ENCODE results near the gene PPM1B.
"Not testable (repeated sequence)": the region's sequence is repeated elsewhere in the genome, so short reads cannot be mapped to it uniquely, and the experiment has no call there.

Gene PPM1B

DNA sequence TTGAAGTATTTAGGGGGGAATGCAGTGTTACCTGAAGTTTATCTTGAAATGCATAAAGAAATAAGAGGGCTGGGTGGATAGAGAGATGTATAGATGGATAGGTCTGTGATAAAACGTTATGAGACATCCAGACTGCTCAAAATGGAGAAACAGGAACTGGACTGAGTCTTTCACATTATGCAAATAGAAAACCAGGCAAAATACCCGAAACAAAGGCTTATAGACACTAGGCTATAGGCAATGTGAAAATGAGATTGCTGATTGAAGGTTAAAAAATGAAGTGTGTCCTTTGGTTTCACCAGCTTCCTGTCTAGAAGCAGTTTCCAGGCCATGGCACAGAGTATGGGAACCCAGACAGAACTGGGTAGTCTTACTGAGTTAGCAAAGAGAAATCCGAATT lies 81.7 kb downstream of the PPM1B start:
- ChIA-PET CTCF (interaction anchor here (1.9 kb wide), 1 partner anchor 45 kb away, joined by 6 read pairs; no protein-coding TSS in a partner anchor), POLR2A (no interaction called here)
- Histone ChIP-seq H3K4me1 (ENCODE audit: control extremely low read depth in 1 of 4, control insufficient read depth in 4 of 4, insufficient read depth in 4 of 4, low read length in 3 of 4) (peaks cover 0 to under 1% (median 0%) of the 10 kb centered on the region in 4 experiments), H3K27ac (ENCODE audit: insufficient read depth in 1 of 2, low read depth in 1 of 2, low read length in 2 of 2, poor library complexity in 1 of 2, severe bottlenecking in 2 of 2) (no peak overlapping the region), H3K9me3 (ENCODE audit: control extremely low read depth in 1 of 5, control insufficient read depth in 4 of 5, insufficient read depth in 2 of 5, low read depth in 1 of 5, low read length in 4 of 5) (peaks cover 0 to 15% (median 0%) of the 10 kb centered on the region in 5 experiments), H3K4me3 (ENCODE audit: control insufficient read depth in 1 of 7, extremely low read depth in 1 of 7, insufficient read depth in 4 of 7, low read depth in 2 of 7, low read length in 6 of 7) (no peak overlapping the region), H3K27me3 (replicated peaks in 2 of 5; ENCODE audit: control insufficient read depth in 4 of 5, insufficient read depth in 5 of 5, low read length in 4 of 5) (no peaks in the 10 kb centered on the region), H3K36me3 (ENCODE audit: control insufficient read depth in 4 of 4, insufficient read depth in 4 of 4, low read length in 3 of 4) (no peaks in the 10 kb centered on the region)
- WGBS (ENCODE audit: insufficient coverage), result 87% methylated on average over 3 of the region's 3 CpGs
- no peak for DNase-seq

- 100% methylated on average over 1 of the region's 2 CpGs for WGBS (ENCODE audit: insufficient coverage)
- H3K9me3 ChIP-seq (ENCODE audit: control extremely low read depth in 1 of 5, control insufficient read depth in 4 of 5, insufficient read depth in 2 of 5, low read depth in 1 of 5, low read length in 4 of 5), result peaks cover 0 to 15% (median 0%) of the 10 kb centered on the region in 5 experiments
- no peak overlapping the region for H3K27ac ChIP-seq (ENCODE audit: insufficient read depth in 1 of 2, low read depth in 1 of 2, low read length in 2 of 2, poor library complexity in 1 of 2, severe bottlenecking in 2 of 2)
- H3K4me3 ChIP-seq (ENCODE audit: control insufficient read depth in 1 of 7, extremely low read depth in 1 of 7, insufficient read depth in 4 of 7, low read depth in 2 of 7, low read length in 6 of 7), result no peak overlapping the region
- POLR2A ChIA-PET, result no interaction called here
- H3K27me3 ChIP-seq (replicated peaks in 2 of 5; ENCODE audit: control insufficient read depth in 4 of 5, insufficient read depth in 5 of 5, low read length in 4 of 5), result no peaks in the 10 kb centered on the region
- CTCF ChIA-PET, result interaction anchor here (1.1 kb wide), 1 partner anchor 11 kb away, joined by 3 read pairs; no protein-coding TSS in a partner anchor
- no peaks in the 10 kb centered on the region for H3K36me3 ChIP-seq (ENCODE audit: control insufficient read depth in 4 of 4, insufficient read depth in 4 of 4, low read length in 3 of 4)
- no peak for DNase-seq
- no peaks in the 10 kb centered on the region for H3K4me1 ChIP-seq (ENCODE audit: control extremely low read depth in 1 of 4, control insufficient read depth in 4 of 4, insufficient read depth in 4 of 4, low read length in 3 of 4)
Measured at GRCh38 chr2:44254023-44254422, 85.3 kb downstream of the PPM1B start.

DNA sequence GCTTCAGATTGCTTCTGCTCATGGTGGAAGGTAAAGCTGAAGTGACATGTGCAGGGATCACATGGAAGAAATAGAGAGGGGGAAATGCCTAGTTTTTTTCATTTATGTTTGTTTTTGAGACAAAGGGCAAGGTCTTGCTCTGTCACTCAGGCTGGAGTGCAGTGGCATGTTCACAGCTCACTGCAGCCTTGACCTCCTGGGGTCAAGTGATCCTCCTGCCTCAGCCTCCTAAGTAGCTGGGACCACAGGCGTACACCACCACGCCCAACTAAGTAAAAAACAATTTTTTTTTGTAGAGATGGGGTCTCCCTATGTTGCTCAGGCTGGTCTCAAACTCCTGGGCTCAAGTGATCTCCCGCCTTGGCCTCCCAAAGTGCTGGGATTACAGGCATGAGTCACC lies 87.0 kb downstream of the PPM1B start:
- POLR2A ChIA-PET; DNase-seq; H3K27me3 ChIP-seq (replicated peaks in 2 of 5; ENCODE audit: control insufficient read depth in 4 of 5, insufficient read depth in 5 of 5, low read length in 4 of 5); H3K36me3 ChIP-seq (ENCODE audit: control insufficient read depth in 4 of 4, insufficient read depth in 4 of 4, low read length in 3 of 4); H3K4me1 ChIP-seq (ENCODE audit: control extremely low read depth in 1 of 4, control insufficient read depth in 4 of 4, insufficient read depth in 4 of 4, low read length in 3 of 4); H3K4me3 ChIP-seq (ENCODE audit: control insufficient read depth in 1 of 7, extremely low read depth in 1 of 7, insufficient read depth in 4 of 7, low read depth in 2 of 7, low read length in 6 of 7); H3K27ac ChIP-seq (ENCODE audit: insufficient read depth in 1 of 2, low read depth in 1 of 2, low read length in 2 of 2, poor library complexity in 1 of 2, severe bottlenecking in 2 of 2): not testable (repeated sequence)
- CTCF ChIA-PET, result interaction anchor here (1.8 kb wide), 1 partner anchor 15 kb away, joined by 6 read pairs; no protein-coding TSS in a partner anchor
- peaks cover 0 to 15% (median 0%) of the 10 kb centered on the region in 5 experiments for H3K9me3 ChIP-seq (ENCODE audit: control extremely low read depth in 1 of 5, control insufficient read depth in 4 of 5, insufficient read depth in 2 of 5, low read depth in 1 of 5, low read length in 4 of 5)
- WGBS (ENCODE audit: insufficient coverage), result 86% methylated on average over 2 of the region's 3 CpGs

DNA sequence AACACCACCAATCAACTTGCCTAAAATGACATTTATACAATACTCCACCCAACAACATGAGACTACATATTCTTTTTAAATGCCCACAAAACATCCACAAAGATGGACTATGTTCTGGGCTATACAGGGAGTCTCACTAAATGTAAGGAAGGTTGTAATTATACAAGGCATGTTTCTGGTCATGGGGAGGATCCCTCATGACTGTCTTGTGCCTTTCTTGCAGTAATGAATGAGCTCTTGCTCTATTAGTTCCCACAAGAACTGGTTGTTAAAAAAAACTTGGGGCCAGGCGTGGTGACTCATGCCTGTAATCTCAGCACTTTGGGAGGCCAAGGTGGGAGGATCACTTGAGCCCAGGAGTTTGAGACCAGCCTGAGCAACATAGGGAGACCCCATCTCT lies 89.1 kb downstream of the PPM1B start:
- H3K4me1 ChIP-seq (ENCODE audit: control extremely low read depth in 1 of 4, control insufficient read depth in 4 of 4, insufficient read depth in 4 of 4, low read length in 3 of 4); H3K9me3 ChIP-seq (ENCODE audit: control extremely low read depth in 1 of 5, control insufficient read depth in 4 of 5, insufficient read depth in 2 of 5, low read depth in 1 of 5, low read length in 4 of 5); DNase-seq; POLR2A ChIA-PET; CTCF ChIA-PET; H3K27me3 ChIP-seq (replicated peaks in 2 of 5; ENCODE audit: control insufficient read depth in 4 of 5, insufficient read depth in 5 of 5, low read length in 4 of 5); H3K4me3 ChIP-seq (ENCODE audit: control insufficient read depth in 1 of 7, extremely low read depth in 1 of 7, insufficient read depth in 4 of 7, low read depth in 2 of 7, low read length in 6 of 7); H3K27ac ChIP-seq (ENCODE audit: insufficient read depth in 1 of 2, low read depth in 1 of 2, low read length in 2 of 2, poor library complexity in 1 of 2, severe bottlenecking in 2 of 2); H3K36me3 ChIP-seq (ENCODE audit: control insufficient read depth in 4 of 4, insufficient read depth in 4 of 4, low read length in 3 of 4): not testable (repeated sequence)
- 100% methylated on average over 1 of the region's 1 CpG for WGBS (ENCODE audit: insufficient coverage)

DNA sequence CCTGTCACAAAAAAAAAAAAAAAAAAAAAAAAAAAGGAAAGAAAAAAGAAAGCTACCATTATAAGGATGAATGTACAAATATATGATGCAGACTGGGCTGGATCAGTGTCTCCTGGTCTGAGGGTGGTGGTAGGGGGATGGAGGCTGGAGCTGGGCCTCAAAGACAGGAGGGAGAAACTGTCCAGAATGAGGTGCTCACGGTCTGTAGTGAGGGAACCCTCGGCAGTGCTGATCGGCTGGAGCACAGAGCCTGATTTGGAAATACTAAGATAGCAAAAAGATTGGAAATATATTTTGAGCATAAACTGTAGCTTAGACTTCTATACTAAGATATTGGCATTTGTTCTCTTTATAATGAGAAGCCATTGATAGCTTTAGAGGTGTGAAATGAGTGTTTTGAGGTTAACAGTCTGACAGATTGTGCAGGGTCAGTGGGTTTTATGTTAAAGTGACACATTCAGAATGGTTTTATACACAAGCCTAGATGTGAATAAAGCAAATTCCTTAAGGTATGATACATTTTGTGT lies 98.7 kb downstream of the PPM1B start:
- DNase-seq, result no peak
- 100% methylated on average over 2 of the region's 3 CpGs for WGBS (ENCODE audit: insufficient coverage)
- Histone ChIP-seq H3K36me3 (ENCODE audit: control insufficient read depth in 4 of 4, insufficient read depth in 4 of 4, low read length in 3 of 4) (no peaks in the 10 kb centered on the region), H3K27ac (ENCODE audit: insufficient read depth in 1 of 2, low read depth in 1 of 2, low read length in 2 of 2, poor library complexity in 1 of 2, severe bottlenecking in 2 of 2) (no peak overlapping the region), H3K27me3 (replicated peaks in 2 of 5; ENCODE audit: control insufficient read depth in 4 of 5, insufficient read depth in 5 of 5, low read length in 4 of 5) (no peaks in the 10 kb centered on the region), H3K4me1 (ENCODE audit: control extremely low read depth in 1 of 4, control insufficient read depth in 4 of 4, insufficient read depth in 4 of 4, low read length in 3 of 4) (no peaks in the 10 kb centered on the region), H3K9me3 (ENCODE audit: control extremely low read depth in 1 of 5, control insufficient read depth in 4 of 5, insufficient read depth in 2 of 5, low read depth in 1 of 5, low read length in 4 of 5) (peaks cover 0 to 4% (median 0%) of the 10 kb centered on the region in 5 experiments), H3K4me3 (ENCODE audit: control insufficient read depth in 1 of 7, extremely low read depth in 1 of 7, insufficient read depth in 4 of 7, low read depth in 2 of 7, low read length in 6 of 7) (no peak overlapping the region)
- POLR2A ChIA-PET, result interaction anchor here (0.6 kb wide), 1 partner anchor 363 kb away, joined by 3 read pairs; no protein-coding TSS in a partner anchor
- CTCF ChIA-PET, result interaction anchor here (0.6 kb wide), 1 partner anchor 18 kb away, joined by 3 read pairs; no protein-coding TSS in a partner anchor

GRCh38 chr2:44267796-44268648 lies 99.3 kb downstream of the PPM1B start:
- no peaks in the 10 kb centered on the region for H3K27me3 ChIP-seq (replicated peaks in 2 of 5; ENCODE audit: control insufficient read depth in 4 of 5, insufficient read depth in 5 of 5, low read length in 4 of 5)
- H3K27ac ChIP-seq (ENCODE audit: insufficient read depth in 1 of 2, low read depth in 1 of 2, low read length in 2 of 2, poor library complexity in 1 of 2, severe bottlenecking in 2 of 2), result no peak overlapping the region
- H3K4me3 ChIP-seq (ENCODE audit: control insufficient read depth in 1 of 7, extremely low read depth in 1 of 7, insufficient read depth in 4 of 7, low read depth in 2 of 7, low read length in 6 of 7), result no peak overlapping the region
- no peaks in the 10 kb centered on the region for H3K36me3 ChIP-seq (ENCODE audit: control insufficient read depth in 4 of 4, insufficient read depth in 4 of 4, low read length in 3 of 4)
- WGBS (ENCODE audit: insufficient coverage), result 100% methylated on average over 6 of the region's 7 CpGs
- no peak for DNase-seq
- peaks cover 0 to 4% (median 0%) of the 10 kb centered on the region in 5 experiments for H3K9me3 ChIP-seq (ENCODE audit: control extremely low read depth in 1 of 5, control insufficient read depth in 4 of 5, insufficient read depth in 2 of 5, low read depth in 1 of 5, low read length in 4 of 5)
- ChIA-PET POLR2A (no interaction called here), CTCF (interaction anchor here (0.6 kb wide), 1 partner anchor 19 kb away, joined by 3 read pairs; no protein-coding TSS in a partner anchor)
- H3K4me1 ChIP-seq (ENCODE audit: control extremely low read depth in 1 of 4, control insufficient read depth in 4 of 4, insufficient read depth in 4 of 4, low read length in 3 of 4), result no peaks in the 10 kb centered on the region

GRCh38 chr2:44269831-44270230 lies 101.2 kb downstream of the PPM1B start:
- no peaks in the 10 kb centered on the region for H3K4me1 ChIP-seq (ENCODE audit: control extremely low read depth in 1 of 4, control insufficient read depth in 4 of 4, insufficient read depth in 4 of 4, low read length in 3 of 4)
- H3K9me3 ChIP-seq (ENCODE audit: control extremely low read depth in 1 of 5, control insufficient read depth in 4 of 5, insufficient read depth in 2 of 5, low read depth in 1 of 5, low read length in 4 of 5), result peaks cover 0 to 4% (median 0%) of the 10 kb centered on the region in 5 experiments
- H3K36me3 ChIP-seq (ENCODE audit: control insufficient read depth in 4 of 4, insufficient read depth in 4 of 4, low read length in 3 of 4), result no peaks in the 10 kb centered on the region
- no peak for DNase-seq
- POLR2A ChIA-PET, result no interaction called here
- WGBS (ENCODE audit: insufficient coverage), result no CpG with 5 or more reads among the region's 1 CpG
- H3K27me3 ChIP-seq (replicated peaks in 2 of 5; ENCODE audit: control insufficient read depth in 4 of 5, insufficient read depth in 5 of 5, low read length in 4 of 5), result no peaks in the 10 kb centered on the region
- CTCF ChIA-PET, result no interaction called here
- no peak overlapping the region for H3K27ac ChIP-seq (ENCODE audit: insufficient read depth in 1 of 2, low read depth in 1 of 2, low read length in 2 of 2, poor library complexity in 1 of 2, severe bottlenecking in 2 of 2)
- no peak overlapping the region for H3K4me3 ChIP-seq (ENCODE audit: control insufficient read depth in 1 of 7, extremely low read depth in 1 of 7, insufficient read depth in 4 of 7, low read depth in 2 of 7, low read length in 6 of 7)

All from common myeloid progenitor, CD34-positive (primary cell).